ENCODE results near the gene RNF115. TPM values are rescaled to one million over a fixed set of nuclear protein-coding genes. Genes with fewer than 3 reads are reported as not detected.
A peak's percentile ranks its signal among the peaks of the same experiment; 100 is the strongest.

RNF115 gene
- total RNA-seq, 5 donors from 2014 or later (not counting 1 experiment from before 2014, with no cell fraction given), result 12.0 to 17.5 (median 13.4) TPM

GRCh38 chr1:145716641-145717345 is 107.1 kb downstream of the RNF115 start:
- H3K4me1 ChIP-seq (ENCODE audit: control insufficient read depth in 1 of 2, extremely low read depth in 1 of 2, insufficient read depth in 2 of 2, low read length in 2 of 2), result peaks cover 0 to 55% of the 10 kb centered on the region in 2 experiments
- Mint-ChIP-seq H3K36me3 (no peaks in the 10 kb centered on the region), H3K27ac (peak overlapping the region in 1 of 2 donors; percentile 35), H3K4me1 (peaks cover 9 to 30% (median 25%) of the 10 kb centered on the region in 3 donors), H3K9me3 (no peaks in the 10 kb centered on the region), H3K27me3 (peaks cover 8 to 14% of the 10 kb centered on the region in 2 donors), H3K4me3 (no peak overlapping the region)
- H3K4me3 ChIP-seq (ENCODE audit: control insufficient read depth in 1 of 2, extremely low read depth in 1 of 2, low read length in 1 of 2), result no peak overlapping the region
- CTCF ChIA-PET, result no interaction called here
- peaks cover 0 to 16% of the 10 kb centered on the region in 2 experiments for H3K27me3 ChIP-seq (replicated peaks in 1 of 2; ENCODE audit: control insufficient read depth in 2 of 2, extremely low read depth in 1 of 2, insufficient read depth in 2 of 2, low read length in 1 of 2)
- H3K27ac ChIP-seq (ENCODE audit: low read length), result no peak overlapping the region
- 71% methylated on average over 7 of the region's 10 CpGs for WGBS (ENCODE audit: insufficient coverage)
- no peaks in the 10 kb centered on the region for H3K9me3 ChIP-seq
- ATAC-seq (replicated peaks in 1 of 4) (no peak), DNase-seq (peak in 1 of 35 experiments; percentile 3)
- POLR2A ChIA-PET, result no interaction called here
- no peaks in the 10 kb centered on the region for H3K36me3 ChIP-seq (ENCODE audit: control insufficient read depth in 2 of 2, extremely low read depth in 1 of 2, insufficient read depth in 1 of 2, low read length in 1 of 2)

DNA sequence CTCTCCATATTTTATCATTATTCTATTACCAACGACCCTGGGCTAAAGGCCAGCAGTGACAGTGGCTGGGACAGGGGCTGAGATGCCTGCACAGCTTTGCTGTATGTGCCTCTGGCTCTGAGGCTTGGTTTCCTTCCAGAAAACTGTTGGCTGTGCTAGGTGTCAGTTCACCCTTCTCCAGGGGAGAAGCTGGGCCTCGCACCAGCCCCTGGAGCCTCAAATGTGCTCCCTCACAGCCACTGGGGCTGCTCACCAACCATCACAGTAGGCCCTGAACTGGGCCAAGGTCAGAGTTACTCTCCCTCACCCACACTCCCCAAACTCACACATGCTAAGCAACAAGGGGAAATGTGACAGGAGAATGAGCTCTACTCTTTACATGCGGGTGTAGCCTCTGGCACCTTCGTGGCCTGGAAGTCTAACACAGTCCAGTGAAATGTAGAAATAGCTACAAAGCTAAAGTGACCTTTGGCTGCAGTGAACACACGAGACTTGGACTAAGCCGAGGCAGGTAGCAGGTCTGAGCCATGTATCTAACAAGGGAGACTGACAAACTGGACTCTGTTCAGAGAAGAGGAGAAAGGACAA is 109.3 kb downstream of the RNF115 start:
- CTCF ChIA-PET, result interaction anchor here in 1 of 2 donors (0.6 kb wide), 2 partner anchors 29 to 61 kb away, joined by 3 read pairs; no protein-coding TSS in a partner anchor
- Mint-ChIP-seq H3K36me3 (no peaks in the 10 kb centered on the region), H3K4me3 (no peak overlapping the region), H3K9me3 (no peaks in the 10 kb centered on the region), H3K27me3 (peaks cover 0 to 5% of the 10 kb centered on the region in 2 donors), H3K4me1 (peaks cover 0 to 14% (median 11%) of the 10 kb centered on the region in 3 donors), H3K27ac (no peak overlapping the region)
- H3K4me1 ChIP-seq (ENCODE audit: control insufficient read depth in 1 of 2, extremely low read depth in 1 of 2, insufficient read depth in 2 of 2, low read length in 2 of 2), result peaks cover 0 to 37% of the 10 kb centered on the region in 2 experiments
- no peaks in the 10 kb centered on the region for H3K9me3 ChIP-seq
- ATAC-seq (replicated peaks in 1 of 4), result no peak
- H3K27ac ChIP-seq (ENCODE audit: low read length), result no peak overlapping the region
- DNase-seq, result no peak
- no peak overlapping the region for H3K4me3 ChIP-seq (ENCODE audit: control insufficient read depth in 1 of 2, extremely low read depth in 1 of 2, low read length in 1 of 2)
- POLR2A ChIA-PET, result no interaction called here
- H3K27me3 ChIP-seq (replicated peaks in 1 of 2; ENCODE audit: control insufficient read depth in 2 of 2, extremely low read depth in 1 of 2, insufficient read depth in 2 of 2, low read length in 1 of 2), result no peaks in the 10 kb centered on the region
- no peaks in the 10 kb centered on the region for H3K36me3 ChIP-seq (ENCODE audit: control insufficient read depth in 2 of 2, extremely low read depth in 1 of 2, insufficient read depth in 1 of 2, low read length in 1 of 2)
- 79% methylated on average over 4 of the region's 6 CpGs for WGBS (ENCODE audit: insufficient coverage)

GRCh38 chr1:145711213-145711651 is 112.7 kb downstream of the RNF115 start:
- DNase-seq (no peak), ATAC-seq (replicated peaks in 1 of 4) (no peak)
- H3K36me3 ChIP-seq (ENCODE audit: control insufficient read depth in 2 of 2, extremely low read depth in 1 of 2, insufficient read depth in 1 of 2, low read length in 1 of 2), result no peaks in the 10 kb centered on the region
- no peaks in the 10 kb centered on the region for H3K27me3 ChIP-seq (replicated peaks in 1 of 2; ENCODE audit: control insufficient read depth in 2 of 2, extremely low read depth in 1 of 2, insufficient read depth in 2 of 2, low read length in 1 of 2)
- no peaks in the 10 kb centered on the region for H3K36me3 Mint-ChIP-seq
- ChIA-PET POLR2A (no interaction called here), CTCF (no interaction called here)
- H3K4me1 Mint-ChIP-seq, result no peaks in the 10 kb centered on the region
- no peak overlapping the region for H3K27ac Mint-ChIP-seq
- no peak overlapping the region for H3K4me3 ChIP-seq (ENCODE audit: control insufficient read depth in 1 of 2, extremely low read depth in 1 of 2, low read length in 1 of 2)
- WGBS (ENCODE audit: insufficient coverage), result 100% methylated on average over 1 of the region's 3 CpGs
- H3K27me3 Mint-ChIP-seq, result no peaks in the 10 kb centered on the region
- no peaks in the 10 kb centered on the region for H3K9me3 ChIP-seq
- H3K27ac ChIP-seq (ENCODE audit: low read length), result no peak overlapping the region
- peaks cover 0 to 9% of the 10 kb centered on the region in 2 experiments for H3K4me1 ChIP-seq (ENCODE audit: control insufficient read depth in 1 of 2, extremely low read depth in 1 of 2, insufficient read depth in 2 of 2, low read length in 2 of 2)
- H3K4me3 Mint-ChIP-seq, result no peak overlapping the region
- no peaks in the 10 kb centered on the region for H3K9me3 Mint-ChIP-seq

DNA sequence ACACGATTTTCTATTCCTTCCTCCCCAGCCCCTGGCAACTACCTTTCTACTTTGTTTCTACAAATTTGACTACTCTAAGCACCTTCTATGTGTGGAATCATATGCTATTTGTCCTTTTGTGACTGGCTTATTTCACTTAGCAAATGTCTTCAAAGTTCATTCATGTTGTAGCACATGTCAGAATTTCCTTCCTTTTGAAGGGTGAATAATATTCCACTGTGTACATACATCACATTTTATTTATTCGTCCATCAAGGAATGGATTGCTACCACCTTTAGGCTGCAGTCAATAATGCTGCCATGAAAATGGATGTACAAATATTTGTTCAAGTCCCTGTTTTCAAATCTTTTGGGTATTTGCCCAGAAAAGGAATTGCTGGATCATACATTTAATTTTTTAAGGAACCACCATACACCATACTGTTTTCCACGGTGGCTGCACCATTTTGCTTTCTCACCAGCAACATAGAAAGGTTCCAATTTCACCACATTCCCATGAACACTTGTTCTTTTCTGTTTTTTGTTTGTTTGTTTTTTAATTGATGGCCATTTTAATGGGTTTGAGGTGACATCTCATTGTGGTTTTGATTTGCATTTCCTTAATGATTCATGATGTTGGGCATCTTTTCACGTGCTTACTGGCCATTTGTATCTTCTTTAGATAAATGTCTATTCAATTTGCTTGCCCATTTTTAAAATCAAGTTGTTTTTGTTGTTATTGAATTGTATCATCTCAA is 113.4 kb downstream of the RNF115 start:
- Histone ChIP-seq H3K4me1 (ENCODE audit: control insufficient read depth in 1 of 2, extremely low read depth in 1 of 2, insufficient read depth in 2 of 2, low read length in 2 of 2) (peaks cover 0 to 3% of the 10 kb centered on the region in 2 experiments), H3K4me3 (ENCODE audit: control insufficient read depth in 1 of 2, extremely low read depth in 1 of 2, low read length in 1 of 2) (no peak overlapping the region), H3K27me3 (replicated peaks in 1 of 2; ENCODE audit: control insufficient read depth in 2 of 2, extremely low read depth in 1 of 2, insufficient read depth in 2 of 2, low read length in 1 of 2) (no peaks in the 10 kb centered on the region), H3K9me3 (no peaks in the 10 kb centered on the region), H3K27ac (ENCODE audit: low read length) (no peak overlapping the region), H3K36me3 (ENCODE audit: control insufficient read depth in 2 of 2, extremely low read depth in 1 of 2, insufficient read depth in 1 of 2, low read length in 1 of 2) (no peaks in the 10 kb centered on the region)
- no peaks in the 10 kb centered on the region for H3K9me3 Mint-ChIP-seq
- ATAC-seq (replicated peaks in 1 of 4) (no peak), DNase-seq (no peak)
- CTCF ChIA-PET, result no interaction called here
- H3K36me3 Mint-ChIP-seq, result no peaks in the 10 kb centered on the region
- no peaks in the 10 kb centered on the region for H3K27me3 Mint-ChIP-seq
- POLR2A ChIA-PET, result no interaction called here
- H3K27ac Mint-ChIP-seq, result no peak overlapping the region
- H3K4me3 Mint-ChIP-seq, result no peak overlapping the region
- H3K4me1 Mint-ChIP-seq, result no peaks in the 10 kb centered on the region
- WGBS (ENCODE audit: insufficient coverage), result no CpG with 5 or more reads among the region's 4 CpGs

DNA sequence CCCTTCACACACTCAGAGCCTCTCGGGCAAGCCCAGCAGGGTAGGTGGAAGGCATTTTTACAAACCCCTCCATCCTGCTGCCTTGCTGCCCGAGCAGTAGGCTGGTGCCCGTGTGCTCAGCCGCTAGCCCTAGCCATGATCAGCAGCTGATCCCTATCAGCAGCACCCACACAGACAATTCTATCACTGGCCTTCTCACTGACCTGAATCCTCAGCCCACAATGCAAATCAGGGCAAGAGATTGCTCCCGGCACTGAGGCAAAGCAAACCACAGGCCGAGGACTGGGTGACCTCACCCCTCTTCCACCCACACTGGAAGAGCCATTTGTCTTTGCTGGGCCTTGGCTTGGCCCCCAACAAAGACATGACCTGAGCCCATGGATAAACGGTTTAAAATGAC is 115.8 kb downstream of the RNF115 start:
- H3K4me1 ChIP-seq (ENCODE audit: control insufficient read depth in 1 of 2, extremely low read depth in 1 of 2, insufficient read depth in 2 of 2, low read length in 2 of 2), result no peaks in the 10 kb centered on the region
- CTCF ChIA-PET, result no interaction called here
- H3K27ac ChIP-seq (ENCODE audit: low read length), result no peak overlapping the region
- DNase-seq (no peak), ATAC-seq (replicated peaks in 1 of 4) (no peak)
- H3K27me3 ChIP-seq (replicated peaks in 1 of 2; ENCODE audit: control insufficient read depth in 2 of 2, extremely low read depth in 1 of 2, insufficient read depth in 2 of 2, low read length in 1 of 2), result no peaks in the 10 kb centered on the region
- Mint-ChIP-seq H3K36me3 (no peaks in the 10 kb centered on the region), H3K27me3 (no peaks in the 10 kb centered on the region), H3K27ac (no peak overlapping the region), H3K4me3 (no peak overlapping the region), H3K9me3 (no peaks in the 10 kb centered on the region), H3K4me1 (no peaks in the 10 kb centered on the region)
- no peaks in the 10 kb centered on the region for H3K9me3 ChIP-seq
- 46% methylated on average over 5 of the region's 7 CpGs for WGBS (ENCODE audit: insufficient coverage)
- POLR2A ChIA-PET, result no interaction called here
- no peak overlapping the region for H3K4me3 ChIP-seq (ENCODE audit: control insufficient read depth in 1 of 2, extremely low read depth in 1 of 2, low read length in 1 of 2)
- H3K36me3 ChIP-seq (ENCODE audit: control insufficient read depth in 2 of 2, extremely low read depth in 1 of 2, insufficient read depth in 1 of 2, low read length in 1 of 2), result no peaks in the 10 kb centered on the region

- no peak for ATAC-seq (replicated peaks in 1 of 4)
Measured at GRCh38 chr1:145707183-145707867, 116.6 kb downstream of the RNF115 start, which contains the start of gene PDZK1. Gene PDZK1 (minus strand): TSS chr1:145707368. CDS start chr1:145688021, 19,347 bp downstream.

More at GRCh38 chr1:145707183-145707867, 116.6 kb downstream of the RNF115 start, which contains the start of gene PDZK1:
- no peaks in the 10 kb centered on the region for H3K9me3 ChIP-seq
- H3K4me1 ChIP-seq (ENCODE audit: control insufficient read depth in 1 of 2, extremely low read depth in 1 of 2, insufficient read depth in 2 of 2, low read length in 2 of 2), result no peaks in the 10 kb centered on the region
- no peaks in the 10 kb centered on the region for H3K27me3 ChIP-seq (replicated peaks in 1 of 2; ENCODE audit: control insufficient read depth in 2 of 2, extremely low read depth in 1 of 2, insufficient read depth in 2 of 2, low read length in 1 of 2)
- no peak within 1 kb of the TSS for H3K4me3 Mint-ChIP-seq
- H3K4me1 Mint-ChIP-seq, result no peaks in the 10 kb centered on the region
- DNase-seq, result no peak
- H3K27ac Mint-ChIP-seq, result no peak within 1 kb of the TSS
- no peaks in the 10 kb centered on the region for H3K36me3 ChIP-seq (ENCODE audit: control insufficient read depth in 2 of 2, extremely low read depth in 1 of 2, insufficient read depth in 1 of 2, low read length in 1 of 2)
- no peak within 1 kb of the TSS for H3K27ac ChIP-seq (ENCODE audit: low read length)
- POLR2A ChIA-PET, result no interaction called here
- H3K4me3 ChIP-seq (ENCODE audit: control insufficient read depth in 1 of 2, extremely low read depth in 1 of 2, low read length in 1 of 2), result no peak within 1 kb of the TSS
- CTCF ChIA-PET, result no interaction called here
- WGBS (ENCODE audit: insufficient coverage), result 68% methylated on average over 3 of the region's 9 CpGs
- H3K9me3 Mint-ChIP-seq, result no peaks in the 10 kb centered on the region
- no peaks in the 10 kb centered on the region for H3K27me3 Mint-ChIP-seq
- no peaks in the 10 kb centered on the region for H3K36me3 Mint-ChIP-seq

All from T-cell (primary cell).